SK-N-SH (cell line): ENCODE data around the gene PABPC1L. TPM values are rescaled to one million over a fixed set of nuclear protein-coding genes. Genes with fewer than 3 reads are reported as not detected.

ENCODE experiments used
- CTCF ChIA-PET: fragments of 300-600, 350-600 bp; formaldehyde crosslinking; extraction: SDS; loops from one replicate; lab custom pipeline; 2021; lab: Yijun Ruan, JAX
- POLR2A ChIA-PET: fragments of 350-600 bp; sonication (Branson Sonifier 250); formaldehyde crosslinking; extraction: SDS; loops from one replicate; lab custom pipeline; 2020; ENCODE audit warnings: antibody characterized with exemption, inconsistent platforms; lab: Yijun Ruan, JAX
- DNase-seq: peaks from one replicate; pipeline ENCODE4 v3.0.0; 2012
- H2AFZ ChIP-seq: fragments of 200-600 bp; sonication (generic); 2 replicates; pipeline ENCODE4 v1.8.1; 2016; ENCODE audit warnings: antibody characterized with exemption, mild to moderate bottlenecking, low read depth
- H3F3A ChIP-seq: fragments of 200-600 bp; sonication (generic); replicated peaks from 2 replicates; pipeline ENCODE3; 2016; ENCODE audit warnings: antibody characterized with exemption, mild to moderate bottlenecking; ENCODE audit not compliant: insufficient read depth
- H3K27ac ChIP-seq, 2 experiments: fragments of 200-500 bp in 1 of 2; fragments of 200-600 bp in 1 of 2; sonication (Bioruptor generic) in 1 of 2; sonication (generic), shearing (Covaris generic) in 1 of 2; 2 replicates each; pipeline versions ENCODE4 v1.5.1 to v1.6.1; 2014 to 2016; ENCODE audit warnings: low read depth in 2 of 2, inconsistent platforms in 1 of 2, low read length in 1 of 2, mild to moderate bottlenecking in 1 of 2, mixed read lengths in 1 of 2
- H3K27me3 ChIP-seq: fragments of 200-600 bp; sonication (generic), shearing (Covaris generic); 2 replicates; pipeline ENCODE4 v1.6.1; 2016; ENCODE audit warnings: mixed run types; ENCODE audit not compliant: insufficient read depth
- H3K36me3 ChIP-seq, 2 experiments: fragments of 200-500 bp in 1 of 2; fragments of 200-600 bp in 1 of 2; sonication (Bioruptor generic) in 1 of 2; sonication (generic) in 1 of 2; replicated peaks in 1 of 2; 2 replicates each; pipeline versions ENCODE3 to v1.5.1; 2014 to 2016; ENCODE audit warnings: low read length in 1 of 2, mild to moderate bottlenecking in 1 of 2; ENCODE audit not compliant: insufficient read depth in 2 of 2, control insufficient read depth in 1 of 2
- H3K4me1 ChIP-seq, 2 experiments: fragments of 200-500 bp in 1 of 2; fragments of 200-600 bp in 1 of 2; sonication (Bioruptor generic) in 1 of 2; sonication (generic), shearing (Covaris generic) in 1 of 2; 2 replicates each; pipeline versions ENCODE4 v1.5.1 to v1.6.1; 2014 to 2016; ENCODE audit warnings: low read depth in 1 of 2, low read length in 1 of 2, mixed run types in 1 of 2; ENCODE audit not compliant: insufficient read depth in 2 of 2, control insufficient read depth in 1 of 2
- H3K4me2 ChIP-seq: fragments of 200-600 bp; sonication (generic), shearing (Covaris generic); 2 replicates; pipeline ENCODE4 v1.6.1; 2017; ENCODE audit warnings: mixed run types
- H3K4me3 ChIP-seq, 2 experiments: fragments of 200-500 bp in 1 of 2; fragments of 200-600 bp in 1 of 2; sonication (Bioruptor generic) in 1 of 2; sonication (generic), shearing (Covaris generic) in 1 of 2; 2 replicates each; pipeline versions ENCODE4 v1.5.1 to v1.8.1; 2014 to 2016; ENCODE audit warnings: low read depth in 2 of 2, inconsistent platforms in 1 of 2, low read length in 1 of 2, mild to moderate bottlenecking in 1 of 2, mixed read lengths in 1 of 2, moderate library complexity in 1 of 2
- H3K79me2 ChIP-seq: fragments of 200-600 bp; sonication (generic); 2 replicates; pipeline ENCODE4 v1.8.1; 2017; ENCODE audit warnings: mild to moderate bottlenecking; ENCODE audit not compliant: insufficient read depth
- H3K9ac ChIP-seq: fragments of 200-600 bp; sonication (generic); 2 replicates; pipeline ENCODE4 v1.6.1; 2017; ENCODE audit warnings: mixed run types
- H3K9me2 ChIP-seq: fragments of 200-600 bp; sonication (generic); 2 replicates; pipeline ENCODE4 v1.6.1; 2017; ENCODE audit warnings: mixed run types
- H3K9me3 ChIP-seq: fragments of 200-600 bp; sonication (generic); 2 replicates; pipeline ENCODE4 v1.6.1; 2017; ENCODE audit warnings: mixed run types, mild to moderate bottlenecking, moderate library complexity
- H4K20me1 ChIP-seq: fragments of 200-600 bp; sonication (generic); 2 replicates; pipeline ENCODE4 v1.6.1; 2017; ENCODE audit warnings: mild to moderate bottlenecking, mixed run types; ENCODE audit not compliant: insufficient read depth
- CHD2 ChIP-seq: fragments of 150-350 bp; IDR thresholded peaks from 2 replicates; pipeline ENCODE4 v1.6.1; 2018; ENCODE audit warnings: low read length; ENCODE audit not compliant: partially characterized antibody
- CTCF ChIP-seq: fragments of 200-600 bp; sonication (generic); IDR thresholded peaks from 2 replicates; pipeline ENCODE4 v1.6.1; 2017; ENCODE audit warnings: antibody characterized with exemption, mild to moderate bottlenecking, moderate library complexity
- ELF1 ChIP-seq: IDR thresholded peaks from 2 replicates; pipeline ENCODE4 v1.4.0; 2012
- EZH2phosphoT487 ChIP-seq: fragments of 200-600 bp; sonication (generic); IDR thresholded peaks from 2 replicates; pipeline ENCODE4 v1.6.1; 2017; ENCODE audit warnings: low read depth, mixed run types, mild to moderate bottlenecking, antibody characterized with exemption, moderate library complexity, borderline replicate concordance
- FOSL2 ChIP-seq: IDR thresholded peaks from 2 replicates; pipeline ENCODE4 v1.4.0; 2012; ENCODE audit warnings: low read depth, mild to moderate bottlenecking, moderate library complexity, borderline replicate concordance
- MAX ChIP-seq: IDR thresholded peaks from 2 replicates; pipeline ENCODE4 v1.4.0; 2012; ENCODE audit warnings: low read depth
- NFIC ChIP-seq: IDR thresholded peaks from 2 replicates; pipeline ENCODE4 v1.4.0; 2012; ENCODE audit warnings: borderline replicate concordance
- NRF1 ChIP-seq: IDR thresholded peaks from 2 replicates; pipeline ENCODE4 v1.6.1; 2012; ENCODE audit warnings: low read depth, mild to moderate bottlenecking, low read length
- RAD21 ChIP-seq: IDR thresholded peaks from 2 replicates; pipeline ENCODE4 v1.6.1; 2012; ENCODE audit warnings: mild to moderate bottlenecking, low read length
- RXRA ChIP-seq: IDR thresholded peaks from 2 replicates; pipeline ENCODE4 v1.4.0; 2012; ENCODE audit warnings: low read depth, mild to moderate bottlenecking, borderline replicate concordance
- SIN3A ChIP-seq: IDR thresholded peaks from 2 replicates; pipeline ENCODE4 v1.6.1; 2012; ENCODE audit warnings: low read depth, mild to moderate bottlenecking, low read length, moderate library complexity, borderline replicate concordance
- SMC3 ChIP-seq: IDR thresholded peaks from 2 replicates; pipeline ENCODE4 v1.6.1; 2012; ENCODE audit warnings: low read depth, low read length, improper control_type of control experiment
- TCF12 ChIP-seq: IDR thresholded peaks from 2 replicates; pipeline ENCODE4 v1.4.0; 2012
- TEAD4 ChIP-seq: IDR thresholded peaks from 2 replicates; pipeline ENCODE4 v1.4.0; 2012; ENCODE audit warnings: mild to moderate bottlenecking, borderline replicate concordance; ENCODE audit not compliant: insufficient read depth
- USF1 ChIP-seq: IDR thresholded peaks from 2 replicates; pipeline ENCODE4 v1.4.0; 2012; ENCODE audit warnings: low read depth, borderline replicate concordance
- YY1 ChIP-seq: IDR thresholded peaks from 2 replicates; pipeline ENCODE4 v1.4.0; 2012; ENCODE audit warnings: low read depth, mild to moderate bottlenecking
- WGBS: methylation state at CpG from one replicate; pipeline ENCODE4 v1.1.6; 2017; ENCODE audit warnings: low lambda C conversion rate; 5-methylcytosine and 5-hydroxymethylcytosine counted together
- polyA plus RNA-seq, 3 experiments: library from polyadenylated mRNA; depleted of rRNA; stranded (reverse); fragments of >200 nt; gene quantifications; 2 replicates each; pipeline ENCODE4 v1.2.3, GENCODE V29; 2012

The PABPC1L gene
- polyA plus RNA-seq, 1 of the 3 experiments (the other 2 are of a cell fraction): 205 TPM

GRCh38 chr20:44932916-44933315 lies 23.1 kb downstream of the PABPC1L start:
- no peak overlapping the region for H3K27ac ChIP-seq
- H2AFZ ChIP-seq: no peak overlapping the region
- H3K4me2 ChIP-seq: no peak overlapping the region
- H3K9me2 ChIP-seq: no peaks in the 10 kb centered on the region
- no peak overlapping the region for H3K4me3 ChIP-seq
- H3K9ac ChIP-seq: no peak overlapping the region
- H3K79me2 ChIP-seq: no peaks in the 10 kb centered on the region
- no peaks in the 10 kb centered on the region for H3K4me1 ChIP-seq
- no peaks in the 10 kb centered on the region for H3F3A ChIP-seq
- peaks cover 8 to 36% of the 10 kb centered on the region in 2 experiments for H3K36me3 ChIP-seq
- TF ChIP-seq NRF1: no peak
- ChIA-PET POLR2A (no interaction called here), CTCF (interaction anchor here (0.6 kb wide), 1 partner anchor 373 kb away, joined by 3 read pairs; no protein-coding TSS in a partner anchor)
- WGBS: 100% methylated on average over 6 of the region's 8 CpGs
- H3K9me3 ChIP-seq: no peaks in the 10 kb centered on the region
- DNase-seq: no peak
- H3K27me3 ChIP-seq: no peaks in the 10 kb centered on the region
- H4K20me1 ChIP-seq: no peaks in the 10 kb centered on the region

GRCh38 chr20:44936510-44936909 lies 26.6 kb downstream of the PABPC1L start:
- H3K4me2 ChIP-seq: no peak overlapping the region
- no peak overlapping the region for H2AFZ ChIP-seq
- TF ChIP-seq NFIC: no peak
- TF ChIP-seq USF1: no peak
- TF ChIP-seq TEAD4: no peak
- TF ChIP-seq CTCF: no peak
- TF ChIP-seq TCF12: no peak
- no peak for TF ChIP-seq SMC3
- TF ChIP-seq, all 33 proteins: peak for 0
- DNase-seq: no peak
- Histone ChIP-seq H3K27ac (no peak overlapping the region), H3K27me3 (no peaks in the 10 kb centered on the region), H3K36me3 (peaks cover 8 to 49% of the 10 kb centered on the region in 2 experiments), H3F3A (peaks cover under 1% of the 10 kb centered on the region), H3K4me3 (no peak overlapping the region), H3K9me2 (no peaks in the 10 kb centered on the region), H4K20me1 (no peaks in the 10 kb centered on the region), H3K4me1 (no peaks in the 10 kb centered on the region), H3K79me2 (no peaks in the 10 kb centered on the region), H3K9me3 (no peaks in the 10 kb centered on the region), H3K9ac (no peak overlapping the region)
- POLR2A ChIA-PET: interaction anchor here (1.6 kb wide), 1 partner anchor 15 kb away, joined by 3 read pairs; no protein-coding TSS in a partner anchor
- WGBS: 95% methylated on average over 10 of the region's 10 CpGs
- CTCF ChIA-PET: interaction anchor here (0.9 to 1.4 kb wide), 4 partner anchors 11 to 355 kb away, joined by 3 to 4 read pairs (median 4); partner anchors contain the start of gene TOMM34

- Histone ChIP-seq H3K4me3 (no peak overlapping the region), H3K79me2 (no peaks in the 10 kb centered on the region), H4K20me1 (no peaks in the 10 kb centered on the region), H3K36me3 (peaks cover 9 to 63% of the 10 kb centered on the region in 2 experiments), H3K9me3 (no peaks in the 10 kb centered on the region), H3K9ac (no peak overlapping the region), H3K9me2 (no peaks in the 10 kb centered on the region), H3K27ac (no peak overlapping the region), H3K27me3 (no peaks in the 10 kb centered on the region), H3K4me1 (no peaks in the 10 kb centered on the region), H3K4me2 (no peak overlapping the region), H3F3A (peaks cover 6% of the 10 kb centered on the region), H2AFZ (no peak overlapping the region)
- WGBS: 97% methylated on average over 9 of the region's 9 CpGs
- no peak for DNase-seq
- ChIA-PET POLR2A (no interaction called here), CTCF (interaction anchor here (1.3 kb wide), 1 partner anchor 28 kb away, joined by 3 read pairs; no protein-coding TSS in a partner anchor)
- no peak for TF ChIP-seq CHD2
- no peak for TF ChIP-seq FOSL2
- no peak for TF ChIP-seq RXRA
- no peak for TF ChIP-seq YY1
- no peak for TF ChIP-seq NRF1
- TF ChIP-seq EZH2phosphoT487: no peak
- no peak for TF ChIP-seq RAD21
- TF ChIP-seq SIN3A: no peak
- TF ChIP-seq ELF1: no peak
- TF ChIP-seq TEAD4: no peak
- TF ChIP-seq MAX: no peak
Measured at GRCh38 chr20:44938637-44939036, 28.8 kb downstream of the PABPC1L start.
